Caco-2 (cell line): ENCODE results near the gene HOXB4. TPM values are rescaled to one million over a fixed set of nuclear protein-coding genes. Genes with fewer than 3 reads are reported as not detected.

ENCODE experiments used
- BruUV-seq: library from RNA; stranded (reverse); fragments of 400-500 nt; replicated peaks from 2 replicates; lab custom pipeline; 2021; lab: Mats Ljungman, UMichigan
- CTCF ChIA-PET: fragments of 300-600 bp; sonication (Branson Sonifier 250); formaldehyde crosslinking; loops from one replicate; lab custom pipeline; 2022; ENCODE audit warnings: antibody characterized with exemption; lab: Charles Lee
- POLR2A ChIA-PET: fragments of 300-600 bp; sonication (Branson Sonifier 250); formaldehyde crosslinking; loops from one replicate; lab custom pipeline; 2022; ENCODE audit warnings: antibody characterized with exemption; lab: Charles Lee
- DNase-seq, 2 experiments: peaks; one replicate each; pipeline versions ENCODE4 v3.0.0 to v3.0.0-alpha.2; 2020 to 2022
- H3K27me3 ChIP-seq: replicated peaks from 2 replicates; pipeline ENCODE4 v1.6.0; 2011; ENCODE audit warnings: low read length; ENCODE audit not compliant: control insufficient read depth, insufficient read depth
- H3K36me3 ChIP-seq: 2 replicates; pipeline ENCODE4 v1.5.1; 2011; ENCODE audit warnings: low read length; ENCODE audit not compliant: control insufficient read depth, insufficient read depth
- H3K4me1 ChIP-seq: fragments of 250-450 bp; sonication (Bioruptor Pico); 2 replicates; pipeline ENCODE4 v1.5.1; 2020; ENCODE audit warnings: mild to moderate bottlenecking
- H3K4me3 ChIP-seq: 2 replicates; pipeline ENCODE4 v1.5.1; 2011; ENCODE audit warnings: low read depth, mild to moderate bottlenecking, control low read depth, low read length
- H3K9me3 ChIP-seq: fragments of 250-450 bp; sonication (Bioruptor Pico); 2 replicates; pipeline ENCODE4 v1.5.1; 2020; ENCODE audit warnings: mild to moderate bottlenecking, moderate library complexity
- H3K27ac Mint-ChIP-seq: one replicate; pipeline ENCODE4 v1.8.0; 2022; ENCODE audit warnings: mixed read lengths; ENCODE audit not compliant: unreplicated experiment
- H3K27me3 Mint-ChIP-seq: one replicate; pipeline ENCODE4 v1.8.0; 2022; ENCODE audit warnings: mixed read lengths; ENCODE audit not compliant: insufficient read depth, unreplicated experiment
- H3K36me3 Mint-ChIP-seq: one replicate; pipeline ENCODE4 v1.8.0; 2022; ENCODE audit warnings: mild to moderate bottlenecking, mixed read lengths; ENCODE audit not compliant: insufficient read depth, unreplicated experiment
- H3K4me1 Mint-ChIP-seq: one replicate; pipeline ENCODE4 v1.8.0; 2022; ENCODE audit warnings: low read depth, mixed read lengths; ENCODE audit not compliant: unreplicated experiment
- H3K4me3 Mint-ChIP-seq: one replicate; pipeline ENCODE4 v1.8.0; 2022; ENCODE audit warnings: mild to moderate bottlenecking, moderate library complexity, mixed read lengths; ENCODE audit not compliant: unreplicated experiment
- H3K9me3 Mint-ChIP-seq: one replicate; pipeline ENCODE4 v1.8.0; 2022; ENCODE audit warnings: mixed read lengths; ENCODE audit not compliant: unreplicated experiment
- CTCF ChIP-seq, 2 experiments: fragments of 200-600 bp in 1 of 2; IDR thresholded peaks; 1 replicate in 1 of 2; 2 replicates in 1 of 2; pipeline versions ENCODE4 v1.5.1 to v1.8.0; 2011 to 2022; ENCODE audit warnings: antibody characterized with exemption in 1 of 2, control low read depth in 1 of 2, inconsistent platforms in 1 of 2, low read depth in 1 of 2, low read length in 1 of 2, mild to moderate bottlenecking in 1 of 2, moderate library complexity in 1 of 2; ENCODE audit not compliant: insufficient read depth in 1 of 2, severe bottlenecking in 1 of 2, unreplicated experiment in 1 of 2
- intact Hi-C: fragments of 100-400 bp; cut with micrococcal nuclease; formaldehyde crosslinking; loops from one replicate; pipeline ENCODE4 v1.10.0; 2022; ENCODE audit not compliant: unreplicated experiment
- total RNA-seq: library from RNA; stranded (reverse); gene quantifications from 2 replicates; pipeline ENCODE4 v1.2.3, GENCODE V29; 2022

Gene HOXB4
- total RNA-seq, 1 experiment from 2014 or later = 3.4 TPM

DNA sequence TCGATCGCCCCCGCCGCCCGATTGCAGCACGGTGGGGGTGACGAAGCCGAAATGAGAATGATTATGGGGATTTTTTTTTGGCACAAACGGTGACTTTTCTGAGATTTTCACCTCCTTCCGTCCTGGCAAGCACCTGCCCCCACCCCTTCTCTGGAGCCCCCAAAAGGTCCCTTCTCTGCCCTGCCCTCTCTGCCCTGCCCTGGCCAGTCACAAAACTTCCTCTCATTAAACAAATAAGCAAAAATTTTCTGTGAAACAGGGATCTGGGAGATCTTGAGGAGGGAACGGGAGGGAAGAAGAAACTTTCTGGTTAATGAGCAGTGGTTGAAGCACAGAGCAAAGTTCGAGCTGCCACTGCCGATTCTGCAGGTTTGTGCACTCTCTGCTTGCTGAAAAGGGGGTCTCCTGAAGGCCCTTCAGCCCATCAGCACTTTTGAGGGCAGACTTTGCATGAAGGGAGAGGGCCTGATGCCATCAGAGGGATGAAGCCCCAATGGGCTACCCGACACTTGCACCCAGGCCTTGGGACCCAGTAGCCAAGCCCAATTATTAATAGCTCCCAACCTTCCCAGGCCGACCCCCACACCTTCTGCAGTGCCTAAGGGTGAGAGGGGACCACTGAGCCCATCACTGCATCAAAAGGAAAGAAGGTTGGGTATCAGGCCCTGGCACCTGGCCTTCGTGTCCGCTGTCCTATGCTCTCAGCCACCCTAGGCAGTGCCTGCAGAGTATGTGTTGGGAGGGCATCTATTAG lies 38.0 kb upstream of the HOXB4 start:
- H3K4me3 ChIP-seq = no peak overlapping the region
- DNase-seq = no peak
- Mint-ChIP-seq H3K4me3 (no peak overlapping the region), H3K27ac (no peak overlapping the region), H3K9me3 (no peaks in the 10 kb centered on the region), H3K4me1 (peaks cover 49% of the 10 kb centered on the region), H3K27me3 (peaks cover 62% of the 10 kb centered on the region), H3K36me3 (peaks cover 8% of the 10 kb centered on the region)
- no TSS peak for BruUV-seq
- no peaks in the 10 kb centered on the region for H3K36me3 ChIP-seq
- intact Hi-C loops = no loop called here
- no peaks in the 10 kb centered on the region for H3K9me3 ChIP-seq
- peaks cover 4% of the 10 kb centered on the region for H3K4me1 ChIP-seq
- ChIA-PET POLR2A (interaction anchor here (0.6 kb wide), 1 partner anchor 10 kb away, joined by 3 read pairs; the partner anchor contains the start of gene HOXB9), CTCF (interaction anchor here (0.6 to 1.5 kb wide), 6 partner anchors 9 to 436 kb away, joined by 3 to 16 read pairs (median 3); partner anchors contain the start of gene HOXB6)
- no peak for TF ChIP-seq CTCF (IDR thresholded peaks at IDR 0.05; ENCODE audit: insufficient read depth in 1 of 2, low read depth in 1 of 2, low read length in 1 of 2, severe bottlenecking in 1 of 2, unreplicated experiment in 1 of 2)
- H3K27me3 ChIP-seq = peaks cover 18% of the 10 kb centered on the region

DNA sequence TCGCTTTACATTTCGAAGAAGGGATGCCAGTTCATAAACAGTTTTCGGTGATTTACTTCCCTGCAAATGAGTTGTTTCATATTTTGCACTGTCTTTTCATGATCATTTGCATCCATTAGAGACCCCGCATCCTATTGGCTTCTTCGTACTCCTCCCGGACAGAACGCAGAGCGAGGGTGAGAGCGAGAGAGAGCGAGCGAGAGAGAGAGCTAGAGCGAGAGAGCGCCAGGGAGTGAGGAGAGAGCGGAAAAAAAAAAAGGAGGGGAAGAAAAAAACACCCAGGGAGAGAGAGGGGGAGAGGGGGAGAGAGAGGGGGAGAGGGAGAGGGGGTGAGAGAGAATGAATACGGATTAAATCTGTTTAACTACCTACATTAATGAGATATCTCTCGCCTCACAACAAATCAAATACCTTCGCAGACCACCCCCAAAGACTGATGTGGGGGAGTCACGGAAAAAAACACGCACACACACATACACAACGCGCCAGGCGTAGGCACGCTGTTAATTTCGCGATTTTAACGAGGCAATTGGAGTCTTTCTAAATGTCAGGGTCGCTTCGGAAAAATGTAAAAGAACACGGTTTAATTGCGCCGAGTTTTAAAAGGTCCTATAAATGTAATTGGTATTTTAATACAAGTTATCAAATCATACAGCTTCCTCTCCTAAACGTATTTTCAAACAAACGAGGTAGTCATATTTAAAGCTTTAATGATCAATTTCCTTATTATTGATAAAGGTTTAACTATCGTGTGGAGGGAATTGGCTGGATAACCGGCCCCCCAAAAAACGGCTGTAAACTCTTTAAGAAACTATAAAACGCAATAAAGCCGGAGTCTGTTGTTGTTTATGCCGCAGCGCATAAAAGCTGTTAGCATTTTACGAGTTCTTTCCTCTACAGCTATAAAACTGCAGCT lies 37.2 kb upstream of the HOXB4 start, which contains the start of gene HOXB8:
HOXB8 (minus strand) TSS at position 246 of the 916 bp plus-strand sequence. CDS start 588 bp downstream, outside the sequence.
- Histone ChIP-seq H3K4me1 (peaks cover 4% of the 10 kb centered on the region), H3K9me3 (no peaks in the 10 kb centered on the region), H3K27me3 (peaks cover 15% of the 10 kb centered on the region), H3K4me3 (peak within 1 kb of the TSS; percentile 6; the same call in 1 of the 2 replicates), H3K36me3 (no peaks in the 10 kb centered on the region)
- peaks cover 50% of the 10 kb centered on the region for H3K4me1 Mint-ChIP-seq
- ChIA-PET CTCF (interaction anchor here (0.6 to 1.5 kb wide), 6 partner anchors 10 to 550 kb away, joined by 3 to 16 read pairs (median 3); no protein-coding TSS in a partner anchor), POLR2A (interaction anchor here (0.6 kb wide), 1 partner anchor 276 kb away, joined by 6 read pairs; no protein-coding TSS in a partner anchor)
- H3K27me3 Mint-ChIP-seq = peaks cover 57% of the 10 kb centered on the region
- TF ChIP-seq CTCF (IDR thresholded peaks at IDR 0.05; ENCODE audit: insufficient read depth in 1 of 2, low read depth in 1 of 2, low read length in 1 of 2, severe bottlenecking in 1 of 2, unreplicated experiment in 1 of 2) = no peak
- no TSS peak for BruUV-seq
- no peak within 1 kb of the TSS for H3K27ac Mint-ChIP-seq
- no peak for DNase-seq
- intact Hi-C loops = no loop called here
- peak within 1 kb of the TSS; percentile 86 for H3K4me3 Mint-ChIP-seq
- peaks cover 16% of the 10 kb centered on the region for H3K36me3 Mint-ChIP-seq
- H3K9me3 Mint-ChIP-seq = no peaks in the 10 kb centered on the region
